ENCODE results near the gene HEPHL1.
"Not testable (repeated sequence)": the region's sequence is repeated elsewhere in the genome, so short reads cannot be mapped to it uniquely, and the experiment has no call there.

Gene HEPHL1

GRCh38 chr11:94020777-94021481, at the start of gene HEPHL1:
HEPHL1 (plus strand) TSS chr11:94021354; CDS start chr11:94021369, 15 bp downstream.
- no peak for DNase-seq (ENCODE audit: low read depth)

- DNase-seq (ENCODE audit: low read depth), result no peak
Measured at GRCh38 chr11:93972790-93973189, 48.4 kb upstream of the HEPHL1 start.

DNA sequence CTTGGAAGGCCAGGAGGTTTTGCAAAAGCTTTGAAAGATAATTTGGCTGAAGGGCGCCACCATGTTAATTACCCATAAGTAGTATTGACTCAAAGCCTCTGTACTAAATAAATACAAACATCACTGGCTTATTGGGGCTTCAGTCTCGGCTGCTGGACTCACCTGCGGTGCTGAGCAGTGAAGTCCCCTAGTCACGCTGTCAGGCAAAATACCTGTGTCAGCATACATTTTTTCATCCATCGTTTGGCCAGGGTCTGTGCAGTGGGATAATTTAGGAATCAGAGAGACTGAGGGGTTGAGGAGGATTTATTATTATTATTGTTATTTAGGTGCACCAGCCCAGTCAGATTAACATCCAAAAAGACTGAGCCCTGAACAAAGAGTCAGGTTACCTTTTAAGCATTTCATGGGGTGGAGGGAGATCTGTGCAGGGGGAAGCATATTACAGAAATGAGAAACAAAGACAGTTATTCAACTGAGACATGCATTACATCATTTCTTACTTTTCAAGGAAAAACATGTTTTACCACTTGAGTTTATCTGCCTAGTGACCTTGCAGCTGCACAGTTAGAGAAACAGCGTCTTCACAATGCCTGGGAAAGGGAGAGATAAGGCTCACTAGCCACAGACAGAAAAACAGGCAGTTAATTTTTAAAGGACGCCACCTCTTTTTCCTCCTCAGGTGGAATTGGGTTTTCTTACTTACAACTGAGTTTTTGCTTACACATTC, 47.7 kb upstream of the HEPHL1 start:
- DNase-seq (ENCODE audit: low read depth), result not testable (repeated sequence)

DNA sequence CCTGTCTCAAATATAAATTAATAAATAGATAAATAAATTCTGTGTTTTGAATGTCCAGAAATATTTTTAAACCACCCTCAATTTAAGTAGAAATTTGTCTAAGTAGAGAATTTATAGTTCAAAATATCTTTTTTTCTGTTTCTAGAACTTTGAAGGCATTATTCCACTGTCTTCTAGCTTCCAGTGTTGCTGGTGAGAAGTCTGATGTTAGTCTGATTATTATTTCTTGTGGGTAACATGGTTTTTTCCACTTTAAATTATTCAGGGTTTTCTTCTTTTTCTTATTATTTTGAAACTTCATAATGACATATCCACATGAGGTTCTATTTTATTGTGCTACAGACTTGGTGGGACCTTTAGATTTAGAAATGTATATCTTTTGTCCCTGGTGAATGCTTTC, 46.4 kb upstream of the HEPHL1 start:
- DNase-seq (ENCODE audit: low read depth), result no peak

- not testable (repeated sequence) for DNase-seq (ENCODE audit: low read depth)
Measured at GRCh38 chr11:93976577-93977254, 44.4 kb upstream of the HEPHL1 start.

DNA sequence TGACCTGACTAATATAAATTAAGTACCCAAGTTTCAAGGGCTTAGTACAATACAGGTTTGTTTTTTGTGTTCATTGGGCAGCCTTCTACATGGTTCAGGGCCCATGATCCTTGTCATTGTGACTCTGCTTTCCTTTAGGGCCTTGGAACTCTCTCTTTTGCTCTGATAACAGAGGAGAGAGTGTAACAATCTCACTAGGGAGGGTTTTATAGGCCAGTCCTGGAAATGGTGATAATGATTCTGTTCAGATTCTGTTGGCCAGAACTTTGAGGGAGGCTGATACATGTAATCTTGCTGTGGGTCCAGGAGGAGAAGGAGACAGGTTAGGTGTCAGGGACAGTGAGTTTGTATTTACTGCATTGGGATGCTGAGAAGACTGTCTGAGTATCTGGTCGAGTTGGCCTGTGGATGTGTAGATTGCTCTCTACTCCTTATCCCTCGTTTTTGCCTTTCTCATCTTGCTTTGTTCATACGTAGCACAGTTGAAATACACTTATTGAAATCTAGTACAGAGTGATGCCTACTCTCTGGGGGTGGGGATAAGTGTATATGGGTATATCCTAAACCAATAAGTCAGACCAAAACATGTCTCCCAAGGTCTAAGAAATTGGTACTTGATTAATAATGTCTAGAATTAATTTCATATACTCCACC, 37.5 kb upstream of the HEPHL1 start:
- DNase-seq (ENCODE audit: low read depth), result no peak

- DNase-seq (ENCODE audit: low read depth), result no peak
Measured at GRCh38 chr11:93984196-93984567, 37.0 kb upstream of the HEPHL1 start.

DNA sequence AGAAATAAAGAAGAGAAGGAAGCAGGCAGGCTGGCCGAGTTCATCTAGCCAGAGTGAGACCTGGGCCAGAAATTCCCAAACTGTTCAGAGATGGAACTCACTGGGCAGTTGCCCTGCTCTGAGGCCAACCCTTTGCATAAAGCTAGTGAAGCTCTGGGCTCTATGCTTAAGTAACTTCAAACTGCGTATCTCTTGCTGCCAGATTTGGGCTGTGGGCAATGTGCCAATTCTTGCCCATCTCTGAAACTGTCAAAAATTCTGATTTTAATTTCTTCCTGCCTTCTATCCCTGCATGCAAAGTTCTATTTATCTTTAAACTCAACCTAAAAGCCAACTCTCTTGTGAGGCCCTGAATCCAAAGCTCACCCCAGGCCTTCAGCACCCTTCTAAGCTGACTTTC, 36.2 kb upstream of the HEPHL1 start:
- DNase-seq (ENCODE audit: low read depth), result no peak

GRCh38 chr11:93986716-93987115, 34.4 kb upstream of the HEPHL1 start:
- DNase-seq (ENCODE audit: low read depth), result no peak

GRCh38 chr11:93988455-93988854, 32.7 kb upstream of the HEPHL1 start:
- no peak for DNase-seq (ENCODE audit: low read depth)

GRCh38 chr11:93988912-93989311, 32.2 kb upstream of the HEPHL1 start:
- DNase-seq (ENCODE audit: low read depth), result no peak

GRCh38 chr11:93993747-93994146, 27.4 kb upstream of the HEPHL1 start:
- no peak for DNase-seq (ENCODE audit: low read depth)

- no peak for DNase-seq (ENCODE audit: low read depth)
Measured at GRCh38 chr11:93997741-93998140, 23.4 kb upstream of the HEPHL1 start.

DNA sequence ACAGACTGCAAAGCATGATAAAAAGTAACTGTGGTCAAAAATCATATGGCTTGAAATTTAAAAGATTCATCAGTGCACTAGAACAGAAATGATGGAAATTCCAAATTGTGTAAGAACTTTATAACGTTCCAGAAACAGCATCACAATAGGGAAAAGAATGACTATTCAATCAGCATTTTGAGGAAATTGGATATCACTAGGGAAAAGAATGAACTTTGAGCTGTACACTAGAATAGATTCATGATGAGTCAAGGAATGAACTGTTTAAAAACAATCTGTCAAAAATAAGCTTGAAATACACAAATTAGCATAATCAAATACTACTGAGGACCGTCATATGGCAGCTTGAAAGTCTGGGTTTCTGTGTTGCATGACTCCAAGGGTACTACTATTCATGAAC, 20.5 kb upstream of the HEPHL1 start:
- DNase-seq (ENCODE audit: low read depth), result no peak

DNA sequence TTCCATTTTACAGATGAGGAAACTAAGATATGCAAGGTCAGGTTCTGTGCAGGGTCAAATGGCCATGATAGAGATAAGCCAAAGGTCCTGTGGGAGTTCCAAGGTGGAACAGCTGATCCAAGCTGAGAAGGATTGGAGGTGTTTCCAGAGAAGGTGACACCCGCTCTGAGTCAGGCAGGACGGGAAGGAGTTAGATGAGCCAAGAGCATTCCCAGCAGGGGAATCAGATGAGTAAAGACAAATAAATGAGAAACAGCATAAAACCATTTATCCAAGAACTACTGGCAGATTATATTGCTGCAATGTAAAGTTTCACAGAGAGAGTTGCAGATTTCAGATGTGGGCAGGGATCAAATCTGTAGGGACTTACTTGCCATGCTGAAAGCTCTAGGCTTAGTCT, 18.9 kb upstream of the HEPHL1 start:
- no peak for DNase-seq (ENCODE audit: low read depth)

DNA sequence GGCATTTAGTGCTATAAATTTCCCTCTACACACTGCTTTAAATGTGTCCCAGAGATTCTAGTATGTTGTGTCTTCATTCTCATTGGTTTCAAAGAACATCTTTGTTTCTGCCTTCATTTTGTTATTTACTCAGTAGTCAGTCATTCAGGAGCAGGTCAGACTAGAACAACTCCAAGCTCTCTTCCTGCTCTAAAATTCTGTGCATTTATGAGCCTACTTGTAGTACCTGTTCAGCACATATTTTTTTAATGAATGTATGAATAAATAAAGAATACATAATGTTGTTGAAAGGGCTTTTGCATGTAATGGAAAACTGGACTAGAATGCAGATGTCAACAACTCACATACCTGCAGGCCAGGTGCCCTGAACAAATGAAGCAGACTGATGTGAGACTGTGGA, 13.7 kb upstream of the HEPHL1 start:
- DNase-seq (ENCODE audit: low read depth), result no peak

- no peak for DNase-seq (ENCODE audit: low read depth)
Measured at GRCh38 chr11:94007906-94008305, 13.2 kb upstream of the HEPHL1 start.

GRCh38 chr11:94010136-94010535, 11.0 kb upstream of the HEPHL1 start:
- DNase-seq (ENCODE audit: low read depth), result no peak

DNA sequence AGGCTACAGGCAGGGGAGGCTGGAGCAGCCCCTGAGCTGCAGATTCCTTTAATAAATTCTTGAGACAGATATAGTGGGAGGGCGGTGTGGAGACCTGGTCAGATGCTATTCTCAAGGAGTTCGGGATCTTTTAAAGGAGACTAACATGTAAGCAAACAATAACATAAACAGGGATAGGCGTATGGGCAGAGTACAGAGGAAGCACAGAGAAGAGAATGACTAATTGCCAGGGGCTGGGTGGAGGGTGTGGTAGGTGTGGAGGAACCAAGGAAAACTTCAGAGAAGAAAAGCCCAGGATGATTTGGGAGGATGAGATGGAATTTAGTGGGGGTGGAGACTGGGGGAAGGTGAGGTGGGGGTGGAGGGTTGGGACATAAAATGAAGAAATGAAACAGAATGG, 9.7 kb upstream of the HEPHL1 start:
- DNase-seq (ENCODE audit: low read depth), result no peak

- DNase-seq (ENCODE audit: low read depth), result no peak
Measured at GRCh38 chr11:94017446-94017845, 3.7 kb upstream of the HEPHL1 start.

GRCh38 chr11:94018721-94019120, 2.4 kb upstream of the HEPHL1 start:
- DNase-seq (ENCODE audit: low read depth), result no peak

GRCh38 chr11:94023856-94024255, 2.7 kb downstream of the HEPHL1 start:
- no peak for DNase-seq (ENCODE audit: low read depth)

DNA sequence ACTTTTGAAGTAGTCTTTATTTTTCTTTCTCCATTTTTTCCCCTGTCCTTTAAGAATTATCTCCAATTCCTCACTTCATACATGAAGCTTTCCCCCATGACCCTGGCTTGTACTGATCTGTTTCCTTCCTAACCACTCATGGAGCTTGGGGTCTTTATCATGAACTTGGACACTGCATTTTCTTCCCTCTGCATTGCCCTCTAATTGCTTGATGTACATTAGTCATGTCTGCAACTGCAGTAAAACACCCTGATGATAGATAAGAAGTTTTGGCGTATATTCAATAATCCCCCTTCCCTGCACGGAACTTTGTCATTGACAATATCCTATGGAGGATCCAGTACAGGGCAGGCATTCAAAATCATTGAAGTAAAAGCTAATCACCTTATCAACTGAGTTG, 3.4 kb downstream of the HEPHL1 start:
- DNase-seq (ENCODE audit: low read depth), result no peak

All from stimulated activated CD8-positive, alpha-beta memory T cell treated with anti-CD3 and anti-CD28 coated beads, Interleukin-15, amount 100 ng/mL, for 1 hour (primary cell).